Stimulated activated naive B cell treated with anti-CD40 and anti-IgM and Interleukin-4, amounts not matched to agents 10 μg/mL and 1 μg/mL and 100 μg/mL, for 72 hours (primary cell): ENCODE data around the gene ATPAF1.
A peak's percentile ranks its signal among the peaks of the same experiment; 100 is the strongest.
"Not testable (repeated sequence)": the region's sequence is repeated elsewhere in the genome, so short reads cannot be mapped to it uniquely, and the experiment has no call there.

Experiments
- ATAC-seq, 2 donors: fragments of 150-1000 bp; cut with Tn5 transposase; replicated peaks; 2 replicates each; pipeline ENCODE4 v1.10.0; 2021; ENCODE audit warnings: moderate library complexity in 1 of 2
- DNase-seq: peaks from one replicate; pipeline ENCODE4 v3.0.0; 2021
- H3K27ac Mint-ChIP-seq: one replicate; pipeline ENCODE4 v1.8.0; 2022; ENCODE audit warnings: mild to moderate bottlenecking, mixed read lengths
- H3K27me3 Mint-ChIP-seq, 2 donors: one replicate each; pipeline ENCODE4 v1.8.0; 2022; ENCODE audit warnings: mixed read lengths in 2 of 2
- H3K36me3 Mint-ChIP-seq, 2 donors: one replicate each; pipeline ENCODE4 v1.8.0; 2022; ENCODE audit warnings: mixed read lengths in 2 of 2, mild to moderate bottlenecking in 1 of 2
- H3K4me1 Mint-ChIP-seq, 2 donors: one replicate each; pipeline ENCODE4 v1.8.0; 2022; ENCODE audit warnings: mixed read lengths in 2 of 2, mild to moderate bottlenecking in 1 of 2
- H3K4me3 Mint-ChIP-seq, 2 donors: one replicate each; pipeline ENCODE4 v1.8.0; 2022; ENCODE audit warnings: mild to moderate bottlenecking in 2 of 2, mixed read lengths in 2 of 2, moderate library complexity in 1 of 2
- H3K9me3 Mint-ChIP-seq, 2 donors: one replicate each; pipeline ENCODE4 v1.8.0; 2022; ENCODE audit warnings: mixed read lengths in 2 of 2, mild to moderate bottlenecking in 1 of 2

ATPAF1 gene

GRCh38 chr1:46671554-46671953 is 3.4 kb upstream of the ATPAF1 start, which contains the start of gene TEX38:
TSS of gene TEX38 (plus strand) at chr1:46671854. CDS start at chr1:46671935, 81 bp downstream.
- no peaks in the 10 kb centered on the region for H3K9me3 Mint-ChIP-seq
- DNase-seq = no peak
- H3K36me3 Mint-ChIP-seq = peaks cover 13 to 20% of the 10 kb centered on the region in 2 donors
- no peaks in the 10 kb centered on the region for H3K27me3 Mint-ChIP-seq
- peaks cover 15 to 19% of the 10 kb centered on the region in 2 donors for H3K4me1 Mint-ChIP-seq
- H3K4me3 Mint-ChIP-seq = no peak within 1 kb of the TSS
- no peak within 1 kb of the TSS for H3K27ac Mint-ChIP-seq
- no peak for ATAC-seq

GRCh38 chr1:46670134-46670533 is 2.0 kb upstream of the ATPAF1 start:
- H3K4me3 Mint-ChIP-seq = no peak overlapping the region
- H3K36me3 Mint-ChIP-seq = peaks cover 16 to 17% of the 10 kb centered on the region in 2 donors
- H3K27me3 Mint-ChIP-seq = no peaks in the 10 kb centered on the region
- ATAC-seq (no peak), DNase-seq (no peak)
- H3K4me1 Mint-ChIP-seq = peaks cover 15 to 17% of the 10 kb centered on the region in 2 donors
- no peak overlapping the region for H3K27ac Mint-ChIP-seq
- no peaks in the 10 kb centered on the region for H3K9me3 Mint-ChIP-seq

GRCh38 chr1:46665983-46666382 is 2.2 kb downstream of the ATPAF1 start:
- H3K9me3 Mint-ChIP-seq = no peaks in the 10 kb centered on the region
- H3K27ac Mint-ChIP-seq = no peak overlapping the region
- peaks cover 17 to 18% of the 10 kb centered on the region in 2 donors for H3K4me1 Mint-ChIP-seq
- ATAC-seq (no peak), DNase-seq (no peak)
- H3K4me3 Mint-ChIP-seq = peak overlapping the region in 1 of 2 donors; percentile 23
- no peaks in the 10 kb centered on the region for H3K27me3 Mint-ChIP-seq
- peaks cover 10 to 16% of the 10 kb centered on the region in 2 donors for H3K36me3 Mint-ChIP-seq

GRCh38 chr1:46662919-46663318 is 5.2 kb downstream of the ATPAF1 start:
- H3K27ac Mint-ChIP-seq, H3K4me3 Mint-ChIP-seq, ATAC-seq, H3K27me3 Mint-ChIP-seq, H3K9me3 Mint-ChIP-seq, DNase-seq: not testable (repeated sequence)
- Mint-ChIP-seq H3K36me3 (peaks cover 15 to 16% of the 10 kb centered on the region in 2 donors), H3K4me1 (peaks cover 17 to 18% of the 10 kb centered on the region in 2 donors)

- not testable (repeated sequence) for H3K27ac Mint-ChIP-seq, ATAC-seq, H3K4me1 Mint-ChIP-seq, H3K4me3 Mint-ChIP-seq, DNase-seq, H3K9me3 Mint-ChIP-seq, H3K27me3 Mint-ChIP-seq
- H3K36me3 Mint-ChIP-seq = peaks cover 24 to 30% of the 10 kb centered on the region in 2 donors
These were observed 8.0 kb downstream of the ATPAF1 start for GRCh38 chr1:46660116-46660515.

GRCh38 chr1:46659307-46659870 is 8.8 kb downstream of the ATPAF1 start:
- Mint-ChIP-seq H3K36me3 (peaks cover 25 to 29% of the 10 kb centered on the region in 2 donors), H3K27ac (no peak overlapping the region), H3K27me3 (no peaks in the 10 kb centered on the region), H3K4me1 (peaks cover 0 to 6% of the 10 kb centered on the region in 2 donors), H3K9me3 (peaks cover 0 to 3% of the 10 kb centered on the region in 2 donors), H3K4me3 (no peak overlapping the region)
- ATAC-seq = no peak
- no peak for DNase-seq

GRCh38 chr1:46657775-46658174 is 10.4 kb downstream of the ATPAF1 start:
- peaks cover 2 to 6% of the 10 kb centered on the region in 2 donors for H3K4me1 Mint-ChIP-seq
- no peak overlapping the region for H3K27ac Mint-ChIP-seq
- no peak overlapping the region for H3K4me3 Mint-ChIP-seq
- DNase-seq (no peak), ATAC-seq (no peak)
- no peaks in the 10 kb centered on the region for H3K27me3 Mint-ChIP-seq
- H3K36me3 Mint-ChIP-seq = peaks cover 25 to 36% of the 10 kb centered on the region in 2 donors
- peaks cover 0 to 3% of the 10 kb centered on the region in 2 donors for H3K9me3 Mint-ChIP-seq

GRCh38 chr1:46656643-46657042 is 11.5 kb downstream of the ATPAF1 start:
- ATAC-seq (no peak), DNase-seq (no peak)
- H3K27ac Mint-ChIP-seq = no peak overlapping the region
- H3K4me1 Mint-ChIP-seq = peaks cover 2 to 6% of the 10 kb centered on the region in 2 donors
- H3K27me3 Mint-ChIP-seq = no peaks in the 10 kb centered on the region
- H3K36me3 Mint-ChIP-seq = peaks cover 31 to 46% of the 10 kb centered on the region in 2 donors
- peaks cover 0 to 3% of the 10 kb centered on the region in 2 donors for H3K9me3 Mint-ChIP-seq
- H3K4me3 Mint-ChIP-seq = no peak overlapping the region

GRCh38 chr1:46655848-46656247 is 12.3 kb downstream of the ATPAF1 start:
- no peak for ATAC-seq
- Mint-ChIP-seq H3K27me3 (no peaks in the 10 kb centered on the region), H3K4me1 (peaks cover 2 to 6% of the 10 kb centered on the region in 2 donors), H3K9me3 (peaks cover 0 to 3% of the 10 kb centered on the region in 2 donors), H3K36me3 (peaks cover 31 to 46% of the 10 kb centered on the region in 2 donors), H3K27ac (no peak overlapping the region), H3K4me3 (no peak overlapping the region)
- DNase-seq = no peak

- H3K27me3 Mint-ChIP-seq, H3K4me3 Mint-ChIP-seq, H3K27ac Mint-ChIP-seq, DNase-seq, H3K9me3 Mint-ChIP-seq, H3K4me1 Mint-ChIP-seq, ATAC-seq: not testable (repeated sequence)
- H3K36me3 Mint-ChIP-seq = peaks cover 42 to 57% of the 10 kb centered on the region in 2 donors
These were observed 13.5 kb downstream of the ATPAF1 start for GRCh38 chr1:46654698-46655097.

- ATAC-seq (no peak), DNase-seq (no peak)
- Mint-ChIP-seq H3K27me3 (no peaks in the 10 kb centered on the region), H3K4me3 (no peak overlapping the region), H3K27ac (no peak overlapping the region), H3K4me1 (peaks cover 2 to 6% of the 10 kb centered on the region in 2 donors), H3K9me3 (peaks cover 4 to 7% of the 10 kb centered on the region in 2 donors), H3K36me3 (peaks cover 44 to 63% of the 10 kb centered on the region in 2 donors)
These were observed 14.2 kb downstream of the ATPAF1 start for GRCh38 chr1:46654012-46654411.

GRCh38 chr1:46653405-46653958 is 14.7 kb downstream of the ATPAF1 start:
- no peaks in the 10 kb centered on the region for H3K27me3 Mint-ChIP-seq
- DNase-seq (no peak), ATAC-seq (no peak)
- H3K36me3 Mint-ChIP-seq = peaks cover 45 to 68% of the 10 kb centered on the region in 2 donors
- H3K27ac Mint-ChIP-seq = peak overlapping the region; percentile 73
- peaks cover 4 to 7% of the 10 kb centered on the region in 2 donors for H3K9me3 Mint-ChIP-seq
- H3K4me1 Mint-ChIP-seq = peaks cover 2 to 6% of the 10 kb centered on the region in 2 donors
- no peak overlapping the region for H3K4me3 Mint-ChIP-seq

GRCh38 chr1:46652321-46653100 is 15.7 kb downstream of the ATPAF1 start:
- H3K4me3 Mint-ChIP-seq = no peak overlapping the region
- ATAC-seq (no peak), DNase-seq (no peak)
- peaks cover 45 to 70% of the 10 kb centered on the region in 2 donors for H3K36me3 Mint-ChIP-seq
- H3K4me1 Mint-ChIP-seq = peaks cover 2% of the 10 kb centered on the region in 2 donors
- H3K9me3 Mint-ChIP-seq = peaks cover 4 to 7% of the 10 kb centered on the region in 2 donors
- H3K27me3 Mint-ChIP-seq = no peaks in the 10 kb centered on the region
- H3K27ac Mint-ChIP-seq = no peak overlapping the region

GRCh38 chr1:46651152-46651551 is 17.0 kb downstream of the ATPAF1 start:
- H3K36me3 Mint-ChIP-seq = peaks cover 52 to 77% of the 10 kb centered on the region in 2 donors
- not testable (repeated sequence) for ATAC-seq, H3K4me3 Mint-ChIP-seq, H3K4me1 Mint-ChIP-seq, H3K9me3 Mint-ChIP-seq, H3K27me3 Mint-ChIP-seq, DNase-seq, H3K27ac Mint-ChIP-seq
